NCI-H82 (cell line): ENCODE data around the gene PCLAF.

Experiments
- DNase-seq: peaks from one replicate; lab custom pipeline; 2025; lab: John Stamatoyannopoulos, UW

Gene PCLAF

DNA sequence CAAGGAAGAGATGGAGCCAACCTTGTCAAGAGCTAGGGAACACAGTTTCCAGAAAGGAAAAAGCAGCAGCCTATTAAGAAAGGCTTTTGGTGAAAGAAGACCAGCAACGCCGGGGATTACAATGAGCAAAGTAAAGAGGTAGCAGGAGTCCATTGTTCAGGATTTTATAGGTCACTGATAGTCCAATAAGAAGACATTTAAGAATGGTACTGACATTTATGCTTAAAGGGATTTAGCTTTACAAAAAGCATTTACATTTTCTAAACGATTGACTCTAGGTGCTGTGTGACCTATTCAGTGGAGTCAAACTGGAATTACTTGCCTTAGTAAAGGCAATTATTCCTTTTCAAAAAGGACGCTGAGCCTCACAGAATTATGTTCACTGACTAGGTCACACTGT is 66.0 kb downstream of the PCLAF start:
- peak; percentile 39 for DNase-seq

DNA sequence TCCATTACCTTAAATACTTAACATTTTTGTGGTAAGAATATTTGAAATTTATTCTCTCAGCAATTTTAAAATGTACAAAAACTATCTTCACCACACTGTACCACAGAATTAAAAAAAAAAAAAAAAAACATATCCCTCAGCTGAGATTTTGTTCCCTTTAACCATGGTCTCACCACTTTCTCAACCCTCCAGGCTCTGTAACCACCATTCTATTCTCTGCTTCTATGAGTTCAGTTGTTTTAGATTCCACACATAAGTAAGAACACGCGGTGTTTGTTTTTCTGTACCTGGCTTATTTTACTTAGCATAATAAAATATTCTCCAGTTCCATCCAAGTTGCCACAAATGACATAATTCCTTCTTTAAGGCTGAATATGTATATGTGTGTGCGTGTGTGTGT is 66.8 kb downstream of the PCLAF start:
- DNase-seq = no peak
